ENCODE measurements around the gene TNF. TPM values are rescaled to one million over a fixed set of nuclear protein-coding genes. Genes with fewer than 3 reads are reported as not detected.
A peak's percentile ranks its signal among the peaks of the same experiment; 100 is the strongest.

Gene TNF
- 0.52 to 0.60 TPM (median 0.60 TPM) in 3 replicates for total RNA-seq

- no peaks in the 10 kb centered on the region for H3K27me3 Mint-ChIP-seq (ENCODE audit: low read depth)
- no peak within 1 kb of the TSS for H3K27ac Mint-ChIP-seq
- no peak for DNase-seq (ENCODE audit: low spot score in 2 of 2, unreplicated experiment in 2 of 2)
- no peak within 1 kb of the TSS for H3K4me3 Mint-ChIP-seq
- no peaks in the 10 kb centered on the region for H3K36me3 Mint-ChIP-seq
- H3K9me3 Mint-ChIP-seq, result no peaks in the 10 kb centered on the region
- peaks cover 5% of the 10 kb centered on the region for H3K4me1 Mint-ChIP-seq
- TF ChIP-seq CTCF (IDR thresholded peaks at IDR 0.05; ENCODE audit: unreplicated experiment), result no peak
These were observed at the start of gene TNF for GRCh38 chr6:31575335-31575901. Gene TNF (plus strand): TSS chr6:31575565. CDS start chr6:31575742, 177 bp downstream.

- no peak overlapping the region for H3K27ac Mint-ChIP-seq
These were observed 49.3 kb upstream of the TNF start for GRCh38 chr6:31525932-31526591.

GRCh38 chr6:31528307-31528777 is 47.0 kb upstream of the TNF start:
- TF ChIP-seq CTCF (IDR thresholded peaks at IDR 0.05; ENCODE audit: unreplicated experiment), result no peak
- Mint-ChIP-seq H3K27me3 (ENCODE audit: low read depth) (no peaks in the 10 kb centered on the region), H3K4me3 (no peak overlapping the region), H3K9me3 (no peaks in the 10 kb centered on the region), H3K36me3 (peaks cover 23% of the 10 kb centered on the region), H3K27ac (peak overlapping the region; percentile 61), H3K4me1 (no peaks in the 10 kb centered on the region)
- DNase-seq (ENCODE audit: low spot score in 2 of 2, unreplicated experiment in 2 of 2), result no peak

More at GRCh38 chr6:31525932-31526591, 49.3 kb upstream of the TNF start:
- no peak overlapping the region for H3K4me3 Mint-ChIP-seq
- H3K4me1 Mint-ChIP-seq, result no peaks in the 10 kb centered on the region
- peaks cover 6% of the 10 kb centered on the region for H3K27me3 Mint-ChIP-seq (ENCODE audit: low read depth)
- peaks cover 11% of the 10 kb centered on the region for H3K36me3 Mint-ChIP-seq
- DNase-seq (ENCODE audit: low spot score in 2 of 2, unreplicated experiment in 2 of 2), result no peak
- TF ChIP-seq CTCF (IDR thresholded peaks at IDR 0.05; ENCODE audit: unreplicated experiment), result no peak
- no peaks in the 10 kb centered on the region for H3K9me3 Mint-ChIP-seq

GRCh38 chr6:31528821-31529328 is 46.5 kb upstream of the TNF start, which contains the start of gene MCCD1:
Gene MCCD1 (plus strand): TSS chr6:31528962. CDS start chr6:31529015, 53 bp downstream.
- Mint-ChIP-seq H3K9me3 (no peaks in the 10 kb centered on the region), H3K4me3 (no peak within 1 kb of the TSS), H3K36me3 (peaks cover 27% of the 10 kb centered on the region), H3K4me1 (no peaks in the 10 kb centered on the region), H3K27me3 (ENCODE audit: low read depth) (no peaks in the 10 kb centered on the region), H3K27ac (peak within 1 kb of the TSS; percentile 61)
- TF ChIP-seq CTCF (IDR thresholded peaks at IDR 0.05; ENCODE audit: unreplicated experiment), result no peak
- DNase-seq (ENCODE audit: low spot score in 2 of 2, unreplicated experiment in 2 of 2), result no peak

- DNase-seq (ENCODE audit: low spot score in 2 of 2, unreplicated experiment in 2 of 2), result no peak
- Mint-ChIP-seq H3K36me3 (peaks cover 29% of the 10 kb centered on the region), H3K27ac (no peak overlapping the region), H3K9me3 (no peaks in the 10 kb centered on the region), H3K4me1 (no peaks in the 10 kb centered on the region), H3K4me3 (no peak overlapping the region), H3K27me3 (ENCODE audit: low read depth) (no peaks in the 10 kb centered on the region)
- TF ChIP-seq CTCF (IDR thresholded peaks at IDR 0.05; ENCODE audit: unreplicated experiment), result no peak
These were observed 45.8 kb upstream of the TNF start for GRCh38 chr6:31529329-31530150.

All from mesothelial cell of epicardium (in vitro differentiated cells).